Measurements from ENCODE around the gene ACRBP.

ACRBP gene

GRCh38 chr12:6647083-6647604 lies at the start of gene ACRBP:
Gene ACRBP (minus strand): TSS chr12:6647432. CDS start chr12:6647366, 66 bp downstream.
- DNase-seq (ENCODE audit: low read depth, low spot score): no peak

- DNase-seq (ENCODE audit: low read depth, low spot score): no peak
These were observed 48.2 kb upstream of the ACRBP start for GRCh38 chr12:6695313-6696045.

- no peak for DNase-seq (ENCODE audit: low read depth, low spot score)
These were observed 47.5 kb upstream of the ACRBP start for GRCh38 chr12:6694701-6695100.

GRCh38 chr12:6693832-6694355 lies 46.7 kb upstream of the ACRBP start:
- DNase-seq (ENCODE audit: low read depth, low spot score): no peak

GRCh38 chr12:6692888-6693287 lies 45.7 kb upstream of the ACRBP start:
- no peak for DNase-seq (ENCODE audit: low read depth, low spot score)

GRCh38 chr12:6691473-6691872 lies 44.2 kb upstream of the ACRBP start:
- no peak for DNase-seq (ENCODE audit: low read depth, low spot score)

- peak; percentile 93 for DNase-seq (ENCODE audit: low read depth, low spot score)
These were observed 42.0 kb upstream of the ACRBP start, which contains the start of gene ZNF384 for GRCh38 chr12:6688999-6689882. Gene ZNF384 (minus strand): TSS chr12:6689375. CDS start chr12:6679520, 9,855 bp downstream.

GRCh38 chr12:6688543-6688998 lies 41.3 kb upstream of the ACRBP start:
- peak; percentile 2 for DNase-seq (ENCODE audit: low read depth, low spot score)

- DNase-seq (ENCODE audit: low read depth, low spot score): no peak
These were observed 38.6 kb upstream of the ACRBP start for GRCh38 chr12:6685814-6686213.

GRCh38 chr12:6684609-6685008 lies 37.4 kb upstream of the ACRBP start:
- DNase-seq (ENCODE audit: low read depth, low spot score): peak; percentile 16

GRCh38 chr12:6676962-6677361 lies 29.7 kb upstream of the ACRBP start:
- no peak for DNase-seq (ENCODE audit: low read depth, low spot score)

- DNase-seq (ENCODE audit: low read depth, low spot score): no peak
These were observed 24.9 kb upstream of the ACRBP start for GRCh38 chr12:6672143-6672542.

GRCh38 chr12:6667559-6668210 lies 20.5 kb upstream of the ACRBP start:
- DNase-seq (ENCODE audit: low read depth, low spot score): no peak

GRCh38 chr12:6666211-6666610 lies 19.0 kb upstream of the ACRBP start:
- no peak for DNase-seq (ENCODE audit: low read depth, low spot score)

- no peak for DNase-seq (ENCODE audit: low read depth, low spot score)
These were observed 17.7 kb upstream of the ACRBP start for GRCh38 chr12:6664902-6665301.

- peak; percentile 94 for DNase-seq (ENCODE audit: low read depth, low spot score)
These were observed 15.9 kb upstream of the ACRBP start, which contains the start of gene ING4 for GRCh38 chr12:6662906-6663742. Gene ING4 (minus strand): TSS chr12:6663119. CDS start chr12:6663101, 18 bp downstream.

- no peak for DNase-seq (ENCODE audit: low read depth, low spot score)
These were observed 15.3 kb upstream of the ACRBP start for GRCh38 chr12:6662602-6662905.

- no peak for DNase-seq (ENCODE audit: low read depth, low spot score)
These were observed 6.8 kb upstream of the ACRBP start for GRCh38 chr12:6653987-6654386.

- DNase-seq (ENCODE audit: low read depth, low spot score): no peak
These were observed 6.1 kb upstream of the ACRBP start for GRCh38 chr12:6653342-6653741.

GRCh38 chr12:6652391-6652790 lies 5.2 kb upstream of the ACRBP start:
- no peak for DNase-seq (ENCODE audit: low read depth, low spot score)

- no peak for DNase-seq (ENCODE audit: low read depth, low spot score)
These were observed 3.6 kb upstream of the ACRBP start for GRCh38 chr12:6650832-6651231.
